Epithelial cell of proximal tubule (primary cell): ENCODE measurements around the gene SH3PXD2B. TPM values are rescaled to one million over a fixed set of nuclear protein-coding genes. Genes with fewer than 3 reads are reported as not detected.

Source experiments
- DNase-seq: peaks from one replicate; pipeline ENCODE4 v3.0.0-alpha.2; 2011; ENCODE audit warnings: low read depth
- H3K4me3 ChIP-seq: 2 replicates; pipeline ENCODE4 v1.5.1; 2011; ENCODE audit warnings: low read depth, mild to moderate bottlenecking, low read length
- CTCF ChIP-seq: conservative IDR thresholded peaks from 2 replicates; pipeline ENCODE4 v1.5.1; 2012; ENCODE audit warnings: low read depth, mild to moderate bottlenecking, low read length
- total RNA-seq: library from RNA; depleted of rRNA; stranded (reverse); fragments of >200 nt; gene quantifications from 2 replicates; pipeline ENCODE4 v1.2.3, GENCODE V29; 2015

SH3PXD2B gene
- total RNA-seq, 1 donor from 2014 or later, result 23.7 TPM

- DNase-seq, result no peak
- TF ChIP-seq CTCF, result no peak
- H3K4me3 ChIP-seq, result no peak overlapping the region
Observed at GRCh38 chr5:172280929-172281328, 173.4 kb downstream of the SH3PXD2B start.

- TF ChIP-seq CTCF, result no peak
- no peak for DNase-seq
- no peak overlapping the region for H3K4me3 ChIP-seq
Observed at GRCh38 chr5:172280317-172280716, 174.0 kb downstream of the SH3PXD2B start.

GRCh38 chr5:172278356-172278755 lies 176.0 kb downstream of the SH3PXD2B start:
- H3K4me3 ChIP-seq, result no peak overlapping the region
- no peak for TF ChIP-seq CTCF
- no peak for DNase-seq

- H3K4me3 ChIP-seq, result no peak overlapping the region
- no peak for TF ChIP-seq CTCF
- no peak for DNase-seq
Observed at GRCh38 chr5:172276214-172276613, 178.1 kb downstream of the SH3PXD2B start.

Other genes with a start within 250 kb of the SH3PXD2B start
- gene UBTD2, start 170.8 kb downstream of the SH3PXD2B start, total RNA-seq, result 15.1 and 25.2 TPM in 2 replicates
- 1.0 and 4.4 TPM in 2 replicates for gene NEURL1B, start 186.7 kb upstream of the SH3PXD2B start, total RNA-seq